GM21619 (cell line): Measurements from ENCODE around the gene SLC16A9.

Experiments
- ATAC-seq: cut with Tn5 transposase; IDR thresholded peaks from one replicate; pipeline ENCODE4 v1.9.1; 2021; ENCODE audit not compliant: unreplicated experiment

Gene SLC16A9

DNA sequence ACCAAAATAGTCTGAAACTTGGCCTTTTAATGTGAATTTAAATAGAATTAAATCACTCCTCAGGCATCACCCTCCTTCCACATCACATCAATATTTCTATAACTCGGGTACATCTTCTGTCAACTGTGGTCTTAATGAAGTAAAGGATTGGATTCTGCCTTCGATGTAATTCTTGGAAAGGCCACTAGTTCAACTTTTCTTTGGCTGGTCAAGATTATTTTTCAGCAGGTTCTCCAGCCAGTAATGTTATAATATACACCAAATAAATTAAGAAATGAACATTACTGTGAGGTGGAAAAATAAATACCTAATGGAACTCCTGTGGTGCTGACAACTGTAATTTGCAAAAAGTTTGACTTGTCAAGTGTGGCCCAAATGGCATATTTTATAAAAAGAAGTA, 9.7 kb upstream of the SLC16A9 start:
- ATAC-seq: no peak

DNA sequence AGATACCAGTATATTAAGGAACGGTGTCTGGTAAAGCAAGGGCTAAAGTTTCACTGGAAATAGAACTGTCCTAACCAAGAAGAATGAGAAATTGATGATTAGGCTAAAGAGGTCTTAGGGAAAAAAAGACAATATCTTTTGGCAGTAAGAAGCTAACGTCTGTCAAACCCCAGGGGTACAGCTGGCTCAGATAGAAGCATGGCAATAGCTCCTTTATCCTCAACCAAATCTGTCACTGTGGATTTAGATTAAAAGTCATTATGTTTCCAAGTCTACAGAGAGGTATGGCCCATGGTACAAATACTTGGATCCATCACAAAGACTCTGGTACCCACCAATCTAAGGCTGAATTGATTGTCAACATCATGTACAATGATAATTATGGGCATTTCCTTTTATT, 8.6 kb upstream of the SLC16A9 start:
- no peak for ATAC-seq

DNA sequence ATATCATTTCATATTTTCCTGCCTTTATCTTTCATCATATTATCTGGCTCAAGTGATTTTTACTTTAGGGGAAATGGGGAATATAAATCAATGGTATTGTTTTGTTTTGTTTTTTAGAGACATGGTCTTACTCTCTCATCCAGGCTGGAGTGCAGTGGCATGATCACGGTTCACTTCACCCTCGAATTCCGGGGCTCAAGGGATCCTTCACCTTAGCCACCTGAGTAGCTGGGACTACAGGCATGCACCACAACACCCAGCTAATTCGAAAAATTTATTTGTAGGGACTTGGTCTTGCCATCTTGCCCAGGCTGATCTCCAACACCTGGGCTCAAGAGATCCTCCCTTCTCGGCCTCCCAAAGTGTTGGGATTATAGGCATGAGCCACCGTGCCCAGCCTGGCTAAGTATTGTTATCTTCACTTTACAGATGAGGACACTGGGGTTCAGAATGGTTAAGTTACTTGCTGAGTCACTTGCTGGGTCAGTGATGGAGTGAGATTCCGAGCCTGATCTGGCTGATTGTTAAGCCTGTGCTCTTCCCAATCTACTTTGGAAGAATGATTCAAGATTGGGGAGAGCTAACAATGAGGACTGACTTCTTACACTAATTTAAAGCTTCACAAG, 3.7 kb upstream of the SLC16A9 start:
- no peak for ATAC-seq

DNA sequence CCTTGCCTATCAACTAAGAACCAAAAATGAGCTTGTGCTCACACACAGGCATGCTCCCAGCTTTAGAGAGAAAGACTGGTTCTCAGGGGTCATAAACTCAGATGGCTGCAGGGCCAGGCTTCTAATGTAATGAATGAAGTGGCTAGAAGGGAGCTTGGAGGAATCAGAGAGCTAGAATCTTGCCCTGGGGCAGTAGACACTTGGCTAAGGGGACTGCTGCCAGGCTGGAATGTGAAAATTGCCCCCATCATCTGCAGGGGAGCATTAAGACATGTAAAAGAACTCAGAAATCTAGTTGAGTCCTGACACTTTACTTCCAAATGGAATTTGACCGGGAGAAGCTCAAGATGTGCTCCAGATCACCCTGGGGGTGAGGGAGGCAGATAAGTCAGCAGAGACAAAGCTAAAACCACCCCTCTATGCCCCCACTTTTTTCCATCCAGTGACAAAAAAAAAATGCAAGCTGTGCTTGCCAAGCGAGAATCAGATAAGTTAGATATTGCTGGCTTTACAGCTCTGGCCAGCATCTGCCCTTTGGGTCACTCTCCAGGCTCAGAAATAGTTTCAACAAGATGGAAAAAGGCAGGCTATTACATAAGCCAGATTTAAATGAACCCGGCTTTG, 2.3 kb upstream of the SLC16A9 start:
- no peak for ATAC-seq

DNA sequence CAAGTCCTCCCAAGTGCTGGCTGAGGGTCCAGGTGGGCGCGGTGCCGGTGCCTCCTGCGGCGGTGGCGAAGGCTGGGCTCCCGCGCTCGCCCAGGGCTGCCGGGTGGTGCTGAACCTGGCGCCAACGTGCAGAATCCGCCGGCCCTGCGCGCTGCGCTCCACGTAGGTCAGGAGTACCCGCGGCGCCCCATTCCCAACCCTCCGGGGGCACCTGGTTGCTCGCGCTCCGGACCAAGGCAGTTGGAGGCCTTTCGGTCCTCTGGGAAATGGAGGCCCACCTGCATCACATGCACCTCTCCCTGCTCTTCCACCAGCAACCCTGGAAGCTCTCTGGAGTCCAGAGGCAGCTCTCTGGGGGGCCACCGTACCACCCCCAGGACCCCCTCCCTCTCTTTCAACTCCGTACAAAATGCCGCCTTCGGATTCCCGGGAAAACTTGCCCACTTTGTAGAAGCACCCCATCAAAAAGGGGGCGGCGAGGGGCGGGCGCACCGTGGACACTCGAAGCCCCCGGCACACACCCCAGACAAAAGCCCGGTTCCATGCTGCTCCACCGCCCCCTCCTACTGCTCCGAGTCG, 745 bp downstream of the SLC16A9 start:
- ATAC-seq: peak; percentile 30

DNA sequence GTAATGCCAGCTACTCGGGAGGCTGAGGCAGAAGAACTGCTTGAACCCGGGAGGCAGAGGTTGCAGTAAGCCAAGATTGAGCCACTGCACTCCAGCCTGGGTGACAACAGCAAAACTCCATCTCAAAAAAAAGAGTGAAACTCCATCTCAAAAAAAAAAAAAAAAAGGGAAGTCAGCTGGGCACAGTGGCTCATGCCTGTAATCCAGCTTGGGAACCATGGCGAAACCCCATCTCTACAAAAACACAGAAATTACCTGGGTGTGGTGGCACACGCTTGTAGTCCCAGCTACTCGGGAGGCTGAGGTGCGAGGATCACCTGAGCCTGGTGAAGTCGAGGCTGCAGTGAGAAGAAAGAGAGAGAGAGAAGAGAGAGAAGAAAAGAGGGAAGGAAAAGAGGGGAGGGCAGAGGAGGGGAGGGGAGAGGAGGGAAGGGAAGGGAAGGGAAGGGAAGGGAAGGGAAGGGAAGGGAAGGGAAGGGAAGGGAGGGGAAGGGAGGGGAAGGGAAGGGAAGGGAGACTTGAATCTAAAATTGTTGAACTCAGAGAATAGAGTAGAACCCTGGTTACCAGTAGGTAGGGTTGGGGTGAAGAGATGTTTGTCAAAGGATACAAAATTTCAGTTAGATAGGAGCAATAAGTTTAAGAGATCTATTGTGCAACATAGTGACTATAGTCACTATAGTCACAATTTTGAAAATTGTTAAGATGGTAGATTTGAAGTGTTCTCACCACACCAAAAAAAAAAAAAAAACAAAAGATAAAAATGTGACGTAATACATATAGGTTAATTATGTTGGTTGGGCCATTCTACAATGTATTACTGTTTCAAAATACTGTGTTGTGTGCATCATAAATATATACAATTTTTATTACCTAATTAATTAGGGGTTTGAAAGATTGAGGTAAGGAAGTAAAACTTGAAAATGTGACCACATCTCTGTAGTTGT, 2.5 kb downstream of the SLC16A9 start:
- ATAC-seq: no peak

DNA sequence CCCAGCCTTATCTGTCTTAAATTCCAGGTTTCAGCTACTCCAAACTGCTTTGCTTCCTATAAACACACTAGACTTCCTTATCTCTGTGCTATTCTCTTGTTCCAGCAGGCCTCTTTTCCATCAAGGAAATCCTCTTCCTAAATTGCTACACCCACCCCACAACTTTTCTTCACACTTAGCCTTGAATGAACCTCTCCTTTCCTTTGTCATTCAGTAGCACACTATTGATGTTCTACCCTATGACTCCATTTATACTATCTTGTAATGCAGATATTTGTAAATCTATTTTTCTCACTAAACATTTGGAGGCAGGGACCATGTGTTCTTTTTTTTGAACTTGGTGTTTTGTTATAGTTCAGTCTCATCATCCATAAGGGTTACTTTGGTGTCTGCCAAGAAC, 3.7 kb downstream of the SLC16A9 start:
- no peak for ATAC-seq

DNA sequence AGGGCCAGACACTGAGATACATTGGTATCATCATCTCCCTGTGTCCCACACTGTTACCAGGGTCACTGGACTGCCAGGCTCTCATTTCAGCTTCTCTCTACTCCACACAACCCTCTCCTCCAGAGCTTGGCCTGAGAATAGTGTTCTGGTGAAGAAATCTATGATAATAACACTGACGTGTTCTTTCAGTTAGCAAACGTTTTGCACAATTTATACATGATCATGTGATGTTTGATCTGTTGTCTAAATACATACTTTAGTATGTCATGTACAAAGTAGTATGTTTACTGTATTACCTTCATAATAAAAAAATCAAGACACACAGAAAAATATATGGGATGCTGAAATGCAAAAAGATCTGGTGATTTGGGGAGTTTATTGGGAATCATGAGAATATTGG, 5.0 kb downstream of the SLC16A9 start:
- ATAC-seq: no peak

DNA sequence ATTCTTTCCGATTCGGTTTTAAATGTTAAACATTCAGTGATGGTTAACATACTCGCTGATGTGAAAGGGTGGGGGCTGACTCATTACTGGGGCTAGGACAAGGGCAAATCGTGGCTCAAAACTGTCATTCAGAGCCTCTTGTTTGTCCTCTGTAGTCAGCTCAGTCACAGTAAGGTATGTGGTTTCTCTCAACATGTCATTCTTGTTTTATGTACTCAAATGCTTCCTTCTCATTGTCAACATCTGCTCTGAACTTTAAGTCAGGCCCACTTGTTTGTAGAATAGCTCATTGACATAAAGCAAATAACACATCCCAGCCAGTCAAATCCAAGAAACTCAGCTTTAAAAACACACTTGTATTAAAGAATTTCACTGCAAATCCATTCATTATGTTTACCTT, 7.3 kb downstream of the SLC16A9 start:
- no peak for ATAC-seq

DNA sequence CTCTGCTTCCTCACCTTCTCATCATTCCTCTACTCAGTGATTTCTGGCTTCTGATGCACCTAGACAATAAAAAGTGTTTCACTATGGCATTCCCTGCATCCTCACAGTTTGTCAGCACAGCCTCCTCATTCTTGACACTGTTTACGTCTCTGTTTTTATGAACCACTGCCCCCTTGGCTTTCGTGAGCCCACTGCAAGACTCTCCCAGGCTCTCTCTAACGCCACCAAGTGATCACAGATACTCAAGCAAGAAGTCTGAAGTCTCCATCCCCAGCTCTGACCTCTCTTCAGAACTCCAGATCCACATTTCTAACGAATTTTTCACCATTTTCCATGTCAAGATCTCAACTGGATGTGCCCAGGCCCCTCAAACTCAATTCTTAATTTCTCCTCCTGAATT, 8.9 kb downstream of the SLC16A9 start:
- ATAC-seq: no peak

DNA sequence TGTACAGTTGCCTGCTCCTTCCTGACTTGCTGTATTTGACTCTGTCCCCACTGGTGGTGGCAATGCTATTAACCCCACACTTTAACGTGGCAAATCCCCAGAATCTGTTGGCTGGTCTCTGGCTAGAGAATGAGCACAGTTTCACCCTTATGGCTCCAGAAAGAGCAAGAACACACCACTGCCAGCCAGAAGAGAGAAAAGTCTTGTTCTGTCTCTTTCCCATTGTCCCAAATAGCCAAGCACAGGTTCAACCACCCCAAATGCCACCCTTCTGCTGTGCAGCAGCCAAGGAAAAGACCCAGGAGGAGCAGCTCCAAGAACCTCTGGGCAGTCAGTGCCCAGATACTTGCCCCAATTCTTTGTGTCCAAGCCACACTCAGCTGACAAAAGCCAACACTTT, 11.3 kb downstream of the SLC16A9 start:
- no peak for ATAC-seq

DNA sequence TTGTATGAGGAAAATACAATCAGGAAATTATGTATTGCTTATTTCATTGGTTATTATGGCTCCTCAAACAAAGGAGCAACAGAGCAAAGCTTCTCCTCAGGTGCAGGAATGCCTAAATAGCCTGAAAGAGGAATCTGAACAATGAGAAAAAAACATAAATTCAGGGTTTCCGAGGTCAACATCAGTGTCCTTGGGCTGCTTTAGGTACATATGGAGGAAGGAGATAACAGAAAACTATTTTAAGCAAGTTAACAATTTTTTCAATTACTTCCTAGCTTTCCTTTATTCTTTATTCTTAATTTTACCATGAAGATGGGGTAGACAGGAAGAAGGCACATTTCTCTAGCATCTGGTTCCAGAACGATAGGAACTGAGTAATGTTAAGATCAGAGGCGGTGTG, 14.0 kb downstream of the SLC16A9 start:
- no peak for ATAC-seq

DNA sequence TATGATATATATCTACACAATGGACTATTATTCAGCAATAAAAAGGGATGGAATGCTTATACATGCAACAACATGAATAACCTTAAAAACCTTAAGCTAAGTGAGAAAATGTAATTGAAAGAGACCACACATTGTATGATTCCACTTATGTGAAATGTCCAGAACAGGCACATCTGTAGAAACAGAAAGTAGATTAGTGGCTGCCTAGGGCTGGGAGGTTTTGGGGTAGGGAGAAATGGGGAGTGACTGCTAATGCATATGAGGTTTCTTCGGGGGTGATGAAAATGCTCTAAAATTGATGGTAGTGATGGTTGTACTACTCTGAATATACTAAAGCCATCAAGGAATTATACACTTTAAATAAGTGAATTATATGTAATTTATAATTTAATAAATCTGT, 14.7 kb downstream of the SLC16A9 start:
- ATAC-seq: no peak

DNA sequence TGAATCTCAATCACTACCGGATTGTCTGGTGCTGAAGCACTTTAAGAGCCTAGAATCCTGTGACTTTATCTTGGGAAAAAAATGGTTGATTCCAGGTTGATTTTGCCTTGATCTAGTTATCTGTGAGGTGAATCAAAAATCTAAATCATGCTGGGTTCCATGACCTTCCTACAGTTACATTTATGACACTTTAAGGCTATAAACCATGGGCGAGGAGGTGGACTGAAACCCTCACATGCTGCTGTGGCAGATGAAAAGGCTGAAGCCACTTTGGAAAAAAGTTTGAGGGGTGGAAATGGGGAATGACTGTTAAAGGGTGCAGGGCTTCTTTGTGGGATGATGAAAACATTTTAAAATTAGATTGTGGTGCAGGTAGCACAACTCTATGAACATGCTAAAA, 17.5 kb downstream of the SLC16A9 start:
- ATAC-seq: no peak

DNA sequence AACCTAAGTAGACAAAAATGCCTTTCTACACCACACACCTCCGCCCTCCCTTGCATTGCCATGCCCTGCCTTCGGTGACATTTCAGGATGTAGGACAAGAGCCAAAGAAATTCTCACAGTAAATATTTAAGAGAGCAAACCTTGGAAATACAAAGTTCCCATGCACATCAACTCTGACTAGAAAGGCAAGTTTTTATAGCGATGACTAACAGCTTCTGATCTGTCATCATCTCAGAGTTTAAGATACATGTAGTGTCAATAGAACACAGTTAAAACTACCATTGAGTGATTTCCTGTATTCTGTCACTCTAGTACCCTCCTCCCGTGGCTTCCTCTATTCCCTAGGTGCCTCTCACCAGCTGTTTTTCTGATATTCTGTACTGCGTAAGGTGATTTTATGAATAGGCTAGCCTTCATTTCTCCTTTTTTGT, 20.7 kb downstream of the SLC16A9 start:
- peak; percentile 57 for ATAC-seq

DNA sequence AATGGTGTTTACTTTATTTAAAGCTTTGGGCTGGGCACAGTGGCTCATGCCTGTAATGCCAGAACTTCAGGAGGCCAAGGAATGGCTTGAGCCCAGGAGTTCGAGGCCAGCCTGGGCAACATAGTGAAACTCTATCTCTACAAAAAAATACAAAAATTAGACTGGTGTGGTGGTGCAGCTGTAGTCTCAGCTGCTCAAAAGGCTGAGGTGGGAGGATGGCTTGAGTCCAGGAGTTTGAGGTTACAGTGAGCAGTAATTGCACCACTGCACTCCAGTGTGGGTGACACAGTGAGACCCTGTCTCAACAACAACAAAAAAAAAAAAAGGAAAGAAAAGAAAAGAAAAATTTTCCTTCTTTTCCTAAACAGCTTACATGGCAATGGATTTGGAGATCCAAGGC, 22.0 kb downstream of the SLC16A9 start:
- ATAC-seq: no peak

DNA sequence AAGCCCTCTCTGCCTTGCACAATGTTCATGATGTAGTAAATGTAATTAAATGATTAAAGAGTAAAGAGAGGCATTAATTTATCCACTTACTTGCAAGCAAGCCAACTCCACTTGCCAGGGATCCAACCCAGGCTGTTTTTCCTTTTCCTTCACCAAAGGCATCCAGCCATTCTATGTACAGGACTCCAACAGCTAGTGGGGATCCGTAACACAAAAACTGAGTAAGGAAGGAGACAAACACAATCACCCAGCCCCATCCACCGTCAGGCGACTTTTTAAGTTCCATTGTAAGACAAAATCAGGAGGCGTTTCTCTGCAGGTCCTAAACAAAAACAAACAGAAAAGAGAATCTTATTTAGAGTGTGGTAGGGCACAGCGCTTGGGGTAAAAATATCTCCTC, 25.6 kb downstream of the SLC16A9 start:
- ATAC-seq: no peak

DNA sequence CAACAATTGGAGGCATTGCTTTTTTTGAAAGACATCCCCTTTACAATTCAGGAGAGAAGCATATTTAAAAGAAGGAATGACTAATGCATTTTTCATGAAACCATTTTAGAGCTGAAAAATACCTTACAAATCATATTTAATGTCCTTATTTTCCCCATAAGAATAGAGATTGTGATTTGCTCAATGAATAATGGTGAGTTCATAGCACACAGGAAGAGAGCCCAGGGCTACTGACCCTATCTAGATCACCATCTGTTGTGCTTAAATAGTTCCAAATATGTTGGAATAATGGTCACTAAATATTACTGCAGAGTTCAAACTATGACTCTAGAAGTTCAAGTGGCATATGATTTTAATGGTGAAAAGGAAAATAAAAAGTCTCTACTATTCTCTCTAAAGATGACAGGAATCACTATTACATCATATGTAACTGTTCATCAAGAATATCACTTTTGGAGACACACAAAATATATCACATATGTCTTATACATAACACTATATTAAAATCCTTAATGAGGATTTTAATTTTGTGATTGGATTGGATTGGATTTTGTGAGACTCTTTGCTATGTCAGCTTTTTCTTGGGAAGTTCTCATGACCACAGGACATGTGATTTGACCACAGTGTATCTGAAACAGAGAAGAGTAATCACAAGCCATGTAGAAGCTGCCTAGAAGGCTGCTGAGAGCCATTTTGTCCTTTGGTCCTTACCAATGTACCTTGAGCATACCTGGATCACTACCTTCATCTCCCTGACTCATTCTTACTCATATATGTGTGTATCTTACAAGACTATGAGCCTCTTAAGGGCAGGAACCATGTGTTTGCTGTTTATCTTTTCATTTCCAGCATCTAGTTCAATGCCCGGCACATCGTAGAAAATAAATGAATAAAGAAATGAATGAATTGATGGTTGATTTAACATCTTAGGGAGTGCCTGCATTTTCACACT, 26.4 kb downstream of the SLC16A9 start:
- ATAC-seq: no peak

DNA sequence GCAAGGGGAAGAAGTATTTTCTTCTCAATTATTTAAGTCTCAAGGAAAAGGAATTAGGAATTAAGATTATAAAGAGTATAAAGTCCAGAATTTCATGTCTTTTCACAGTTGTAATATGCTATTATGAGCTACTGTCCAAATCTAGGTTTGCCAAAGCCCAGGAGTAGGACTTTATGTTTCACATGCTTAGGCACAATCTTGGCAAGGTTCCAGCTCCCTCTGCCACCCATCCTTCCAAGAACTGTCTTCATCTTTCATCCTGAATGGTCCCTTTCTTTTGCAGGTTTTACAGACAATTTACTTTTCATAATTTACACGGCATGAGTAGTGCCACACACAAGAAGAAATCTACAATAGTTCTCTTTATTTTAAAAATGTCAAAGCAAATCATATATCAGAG, 29.5 kb downstream of the SLC16A9 start:
- ATAC-seq: no peak

DNA sequence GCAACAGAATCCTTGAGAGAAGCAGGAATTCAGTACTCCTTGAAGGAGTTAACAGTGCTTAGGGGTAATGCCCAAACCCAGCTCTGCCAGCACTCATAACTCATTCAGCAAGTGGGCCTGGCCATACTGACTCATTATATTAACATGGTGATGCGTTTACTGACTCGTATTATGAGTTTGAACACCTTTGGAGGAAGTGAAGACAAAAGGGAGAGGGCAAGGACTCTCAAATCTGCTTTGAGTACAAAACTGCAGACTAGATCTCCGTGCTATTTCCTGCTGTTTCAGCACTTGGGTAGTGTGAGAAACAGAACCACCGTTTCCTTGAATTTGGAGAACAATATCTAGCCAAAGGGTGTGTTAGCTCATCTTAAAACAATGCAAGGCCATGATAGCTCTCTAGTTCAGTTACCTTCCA, 30.8 kb downstream of the SLC16A9 start:
- ATAC-seq: peak; percentile 72
